GM19035 (cell line): ENCODE data around the gene CTDP1.

Source experiments
- ATAC-seq: cut with Tn5 transposase; IDR thresholded peaks from one replicate; pipeline ENCODE4 v1.9.1; 2021; ENCODE audit not compliant: unreplicated experiment

The CTDP1 gene

DNA sequence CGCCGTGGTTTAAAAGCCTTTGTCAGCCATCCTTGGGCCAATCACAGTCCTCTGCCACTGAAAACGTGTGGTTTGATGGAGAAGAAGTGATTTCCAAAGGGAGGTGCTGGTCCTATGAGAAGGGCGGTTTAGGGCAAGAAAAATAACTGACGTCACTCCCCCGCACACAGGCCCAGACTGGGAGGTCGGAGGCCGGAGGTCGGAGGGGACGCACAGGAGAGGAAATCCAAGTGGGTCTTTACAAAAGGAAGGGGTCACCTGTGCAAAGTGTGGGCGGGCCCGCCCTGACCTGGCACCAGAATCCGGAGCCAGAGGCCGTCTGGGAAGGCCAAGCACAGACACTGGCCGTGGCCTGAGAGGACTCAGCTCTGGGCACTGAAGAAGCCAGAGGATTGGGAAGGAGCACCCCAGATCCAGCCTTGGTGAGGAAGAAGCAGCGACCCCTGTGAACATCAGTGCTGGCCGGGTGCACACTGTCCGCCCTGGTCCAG, 100.1 kb downstream of the CTDP1 start:
- ATAC-seq, result no peak

DNA sequence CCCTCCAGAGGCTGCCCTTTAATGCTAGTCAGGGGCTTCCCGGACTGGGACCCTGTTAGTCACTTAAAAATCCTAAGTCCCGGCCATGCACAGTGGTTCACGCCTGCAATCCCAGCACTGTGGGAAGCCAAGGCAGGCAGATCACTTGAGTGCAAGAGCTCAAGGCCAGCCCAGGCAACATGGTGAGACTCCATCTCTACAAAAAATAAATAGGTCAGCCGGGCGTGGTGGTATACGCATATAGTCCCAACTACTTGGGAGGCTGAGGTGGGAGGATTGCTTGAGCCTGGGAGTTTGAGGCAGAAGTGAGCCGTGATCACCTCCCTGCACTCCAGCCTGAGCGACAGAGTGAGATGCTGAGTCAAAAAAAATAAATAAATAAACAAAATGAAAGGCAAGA, 100.9 kb downstream of the CTDP1 start:
- ATAC-seq, result no peak

GRCh38 chr18:79781331-79781941, 101.8 kb downstream of the CTDP1 start:
- no peak for ATAC-seq

- ATAC-seq, result no peak
Measured at GRCh38 chr18:79782566-79783308, 103.1 kb downstream of the CTDP1 start.

DNA sequence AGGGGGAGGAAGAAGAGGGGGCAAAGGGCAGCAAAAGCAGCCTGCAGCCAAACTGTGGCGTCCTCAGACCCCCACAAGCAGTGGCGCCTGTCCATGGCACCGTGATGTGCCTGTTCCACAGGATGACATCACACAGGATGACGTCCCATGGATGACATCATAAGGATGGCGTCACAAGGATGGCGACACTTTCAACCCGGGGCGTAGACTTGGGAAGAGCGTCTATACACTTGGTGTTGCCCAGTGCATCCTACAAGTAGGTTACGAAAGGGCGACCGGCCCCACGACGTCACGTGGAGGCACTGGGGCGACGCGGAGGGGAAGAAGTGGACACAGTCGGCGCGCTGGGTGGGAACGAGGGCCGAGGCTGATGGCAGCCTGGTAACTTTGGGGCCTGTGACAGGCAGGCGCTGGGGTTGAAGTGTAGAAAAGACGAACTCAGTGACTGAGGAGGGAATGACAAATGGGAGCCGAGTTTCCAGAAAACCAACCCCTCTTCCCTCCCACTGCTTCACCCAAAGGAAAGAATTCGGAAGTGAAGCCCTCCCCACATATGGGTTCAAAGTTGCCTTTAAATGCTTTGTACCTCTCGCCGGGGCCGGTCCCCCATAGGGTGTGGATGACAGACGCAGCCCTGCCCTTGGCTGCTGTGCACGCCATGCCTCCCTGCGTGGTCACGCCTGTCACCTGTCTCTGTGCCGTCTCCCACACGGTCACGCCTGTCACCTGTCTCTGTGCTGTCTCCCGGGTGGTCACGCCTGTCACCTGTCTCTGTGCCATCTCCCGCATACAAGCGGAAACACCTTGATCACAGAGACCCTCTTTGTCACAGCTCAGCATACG, 104.7 kb downstream of the CTDP1 start:
- ATAC-seq, result no peak

DNA sequence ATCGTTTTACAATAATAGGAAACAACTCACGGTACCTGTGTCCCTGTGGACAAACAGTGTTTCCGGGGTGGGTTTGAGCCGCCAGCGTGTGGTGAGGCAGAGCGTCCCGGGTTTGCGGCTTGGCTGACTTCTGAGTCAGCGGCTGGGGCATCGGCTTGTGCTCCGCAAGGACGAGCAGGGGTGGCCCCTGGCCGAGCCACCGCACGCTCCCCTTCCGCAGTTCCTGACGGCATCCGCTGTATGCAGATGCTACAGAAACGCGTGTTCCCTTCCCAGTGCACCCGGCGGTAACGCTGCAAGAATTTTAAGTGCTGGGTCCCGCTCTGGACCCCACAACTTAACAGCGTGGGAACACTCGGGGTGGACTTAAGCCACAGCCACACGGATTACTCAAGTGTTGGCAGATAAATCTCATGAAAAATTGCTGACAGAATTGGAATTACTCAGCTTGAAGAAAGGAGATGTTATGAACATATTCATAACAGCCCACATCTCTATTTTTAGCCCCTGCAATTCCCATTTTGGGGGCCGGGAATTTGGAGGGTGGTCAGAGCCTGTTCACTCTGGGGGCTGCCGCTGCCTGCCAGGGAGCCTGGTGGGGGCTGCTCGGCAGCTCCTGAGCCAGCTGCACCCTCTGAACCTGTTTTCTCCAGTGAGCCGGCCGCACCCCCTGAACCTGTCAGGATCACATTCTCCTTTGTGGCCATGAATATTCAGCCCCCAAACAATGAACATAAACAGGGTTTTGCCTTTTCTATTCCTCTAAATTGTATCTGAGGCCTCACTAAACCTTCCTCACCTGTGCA, 105.6 kb downstream of the CTDP1 start:
- no peak for ATAC-seq

- ATAC-seq, result no peak
Measured at GRCh38 chr18:79785831-79786230, 106.2 kb downstream of the CTDP1 start.

GRCh38 chr18:79786304-79786703, 106.7 kb downstream of the CTDP1 start:
- ATAC-seq, result no peak

DNA sequence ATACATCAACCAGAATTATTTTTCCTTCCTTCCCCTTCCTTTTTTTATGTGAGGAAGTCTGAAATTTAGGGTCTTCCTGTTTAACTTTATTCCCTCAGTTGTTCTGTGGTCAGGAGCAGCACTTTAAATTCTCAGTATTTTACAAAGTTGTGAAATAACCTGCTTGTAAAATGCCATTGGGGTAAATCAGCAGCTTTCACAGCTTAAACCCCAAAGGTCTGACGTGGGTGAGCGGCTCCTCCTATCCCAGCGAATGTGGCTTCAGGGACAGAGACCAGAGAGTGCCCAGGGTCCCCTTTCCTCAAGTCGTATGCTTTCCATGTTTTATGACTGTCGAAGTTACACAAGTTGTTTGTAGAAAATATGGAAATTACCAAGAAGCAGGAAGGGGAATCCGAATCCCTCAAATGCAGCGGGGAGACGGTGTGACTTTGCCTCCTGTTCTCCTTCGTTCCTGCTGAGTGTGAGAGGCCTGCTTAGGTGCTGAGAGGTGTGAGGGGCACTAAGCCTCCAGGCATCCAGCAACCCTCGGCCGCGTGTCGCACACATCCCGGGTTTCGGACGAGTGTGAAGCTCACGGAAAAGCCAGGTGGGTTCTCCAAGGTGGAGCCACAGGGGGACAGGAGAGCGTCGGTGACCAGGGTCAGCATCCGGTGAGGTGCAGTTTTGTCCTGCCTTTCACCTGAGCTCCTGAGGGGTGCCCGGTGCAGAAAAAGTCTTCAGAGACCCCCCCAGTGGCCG, 107.4 kb downstream of the CTDP1 start:
- ATAC-seq, result no peak

DNA sequence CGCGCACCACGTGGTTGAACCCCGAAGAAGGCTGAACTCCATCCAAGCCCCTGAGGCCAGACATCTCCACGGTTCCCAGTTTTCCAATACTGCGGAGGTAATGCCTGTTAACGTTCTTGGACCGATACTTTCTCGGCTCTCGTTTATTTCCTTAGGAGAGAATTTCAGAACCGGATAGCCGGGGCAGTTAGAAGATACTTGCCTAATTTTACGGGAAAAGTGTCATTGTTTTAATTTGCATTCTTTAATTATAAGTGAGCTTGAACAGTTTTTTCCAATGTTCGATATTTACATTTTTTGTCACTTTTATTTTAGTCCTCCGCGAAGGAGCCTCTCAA, 107.9 kb downstream of the CTDP1 start:
- no peak for ATAC-seq

- no peak for ATAC-seq
Measured at GRCh38 chr18:79787865-79788733, 108.5 kb downstream of the CTDP1 start.

GRCh38 chr18:79788734-79789085, 109.1 kb downstream of the CTDP1 start:
- no peak for ATAC-seq

GRCh38 chr18:79789091-79789891, 109.7 kb downstream of the CTDP1 start:
- ATAC-seq, result no peak

- ATAC-seq, result no peak
Measured at GRCh38 chr18:79789901-79790890, 110.6 kb downstream of the CTDP1 start.

DNA sequence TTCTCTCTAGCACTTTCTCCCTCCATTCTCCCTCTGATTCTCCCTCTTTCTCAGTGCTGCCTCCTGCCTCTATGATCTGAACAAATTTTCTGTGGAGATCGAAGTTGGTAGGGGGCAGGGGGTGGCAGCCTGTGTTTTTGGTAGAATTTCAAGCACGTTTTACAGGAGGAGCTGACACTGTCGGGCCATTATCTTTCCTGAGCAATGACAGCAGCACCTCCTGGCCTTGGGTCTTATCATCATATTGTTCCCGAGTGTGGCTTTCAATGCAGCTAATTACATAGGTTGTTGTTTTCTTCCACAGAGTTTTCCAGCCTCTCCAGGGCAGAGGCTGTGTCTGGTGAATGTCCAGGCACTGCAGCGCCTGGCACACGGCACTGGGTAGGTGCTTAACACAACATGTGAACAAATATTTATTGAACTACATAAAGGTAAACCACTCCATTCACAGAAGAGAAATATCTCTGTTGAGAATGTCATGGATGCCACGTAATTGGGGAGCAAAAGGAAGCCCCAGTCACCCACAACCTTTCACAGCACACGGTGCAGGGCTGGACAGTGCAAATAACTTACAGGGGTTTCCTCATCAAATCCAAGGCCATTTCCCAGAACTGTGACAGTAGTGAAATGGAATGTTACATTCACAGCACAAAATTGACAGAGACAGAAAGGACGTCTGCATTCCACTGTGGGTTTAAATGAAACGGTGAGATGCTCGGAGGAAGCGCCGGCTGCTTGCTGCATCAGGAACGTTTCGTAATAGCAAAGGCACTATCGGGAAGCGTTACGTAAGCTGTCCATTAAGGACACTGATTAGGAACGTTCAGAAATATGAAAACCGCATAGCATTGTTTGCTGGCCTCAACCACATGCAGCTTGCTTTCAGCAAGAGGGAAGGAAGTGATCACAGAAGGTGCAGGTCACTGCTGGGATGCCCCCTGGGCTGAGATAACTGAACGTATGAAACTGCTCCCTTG, 111.7 kb downstream of the CTDP1 start:
- ATAC-seq, result no peak
